GM12892 (cell line): ENCODE data around the gene PDLIM7.

Experiments
- POLR2A ChIP-seq: IDR thresholded peaks from 2 replicates; pipeline ENCODE4 v1.6.1; 2011; ENCODE audit warnings: low read depth, low read length, control low read depth
- POLR2AphosphoS5 ChIP-seq: IDR thresholded peaks from 2 replicates; pipeline ENCODE4 v1.6.1; 2011; ENCODE audit warnings: low read depth, low read length, control low read depth
- TAF1 ChIP-seq: IDR thresholded peaks from 2 replicates; pipeline ENCODE4 v1.6.1; 2011; ENCODE audit warnings: low read depth, mild to moderate bottlenecking, control low read depth, low read length, borderline replicate concordance

DNA sequence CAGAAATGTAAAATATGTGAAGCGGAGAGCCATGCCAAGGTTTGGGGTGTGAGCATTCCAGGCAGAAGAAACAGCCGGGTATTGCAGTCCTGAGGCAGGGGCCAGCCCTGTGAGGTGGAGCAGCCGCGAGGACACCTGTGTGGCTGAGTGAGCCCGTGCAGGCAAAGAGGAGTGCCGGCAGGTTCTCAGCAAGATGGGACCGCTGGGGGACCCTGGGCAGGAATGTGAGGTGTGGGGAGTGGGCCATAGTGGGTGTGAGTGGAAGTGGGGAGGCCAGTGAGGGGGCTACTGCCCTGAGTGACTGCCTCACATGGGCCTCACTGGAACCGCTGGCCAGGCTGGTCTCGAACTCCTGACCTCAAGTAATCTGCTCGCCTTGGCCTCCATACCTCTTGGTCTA is 58.9 kb downstream of the PDLIM7 start:
- TF ChIP-seq POLR2A = peak; percentile 40; the same call in 1 of the 2 replicates
- TF ChIP-seq TAF1 = no peak
- peak; percentile 73 for TF ChIP-seq POLR2AphosphoS5
